Kidney epithelial cell (primary cell): Measurements from ENCODE around the gene MLF2. TPM values are rescaled to one million over a fixed set of nuclear protein-coding genes. Genes with fewer than 3 reads are reported as not detected.
A peak's percentile ranks its signal among the peaks of the same experiment; 100 is the strongest.

Experiments used
- DNase-seq: peaks from one replicate; pipeline ENCODE4 v3.0.0-alpha.2; 2010; ENCODE audit warnings: low read depth
- H3K27me3 ChIP-seq: 2 replicates; pipeline ENCODE4 v1.6.0; 2011; ENCODE audit warnings: low read length; ENCODE audit not compliant: control insufficient read depth, insufficient read depth
- H3K36me3 ChIP-seq: 2 replicates; pipeline ENCODE4 v1.5.1; 2011; ENCODE audit warnings: low read length; ENCODE audit not compliant: control insufficient read depth, insufficient read depth
- H3K4me3 ChIP-seq: 2 replicates; pipeline ENCODE4 v1.5.1; 2011; ENCODE audit warnings: low read depth, mild to moderate bottlenecking, control low read depth, low read length
- total RNA-seq: library from RNA; depleted of rRNA; stranded (reverse); fragments of >200 nt; gene quantifications from 2 replicates; pipeline ENCODE4 v1.2.3, GENCODE V29; 2015
- TF ChIP-seq, protein P1 (sequence below): IDR thresholded peaks from 2 replicates; pipeline ENCODE4 v1.5.1; 2011; ENCODE audit warnings: mild to moderate bottlenecking, moderate library complexity, low read length, control low read depth, inconsistent platforms; ENCODE audit not compliant: insufficient read depth, poor library complexity, severe bottlenecking

Gene MLF2
- total RNA-seq, 1 donor from 2014 or later: 190 TPM

DNA sequence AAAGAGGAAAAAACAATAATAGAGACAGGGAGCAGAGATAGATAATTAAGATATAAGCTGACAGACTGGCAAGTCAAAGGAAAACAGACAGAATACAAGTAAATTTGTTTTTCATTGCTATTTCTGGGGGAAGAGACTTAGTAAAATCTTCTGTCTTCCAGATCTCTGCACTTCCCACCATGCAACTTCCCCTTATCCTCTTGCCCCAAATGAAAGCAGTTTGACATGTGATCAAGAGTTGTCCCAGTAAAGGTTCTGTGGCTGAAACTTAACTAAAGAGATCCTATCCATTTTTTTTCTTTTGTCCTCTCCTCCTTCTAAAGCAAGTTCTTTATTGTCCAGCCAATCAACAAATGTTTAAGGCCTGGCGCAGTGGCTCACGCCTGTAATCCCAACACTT, 1.5 kb upstream of the MLF2 start:
- TF ChIP-seq, protein P1, sequence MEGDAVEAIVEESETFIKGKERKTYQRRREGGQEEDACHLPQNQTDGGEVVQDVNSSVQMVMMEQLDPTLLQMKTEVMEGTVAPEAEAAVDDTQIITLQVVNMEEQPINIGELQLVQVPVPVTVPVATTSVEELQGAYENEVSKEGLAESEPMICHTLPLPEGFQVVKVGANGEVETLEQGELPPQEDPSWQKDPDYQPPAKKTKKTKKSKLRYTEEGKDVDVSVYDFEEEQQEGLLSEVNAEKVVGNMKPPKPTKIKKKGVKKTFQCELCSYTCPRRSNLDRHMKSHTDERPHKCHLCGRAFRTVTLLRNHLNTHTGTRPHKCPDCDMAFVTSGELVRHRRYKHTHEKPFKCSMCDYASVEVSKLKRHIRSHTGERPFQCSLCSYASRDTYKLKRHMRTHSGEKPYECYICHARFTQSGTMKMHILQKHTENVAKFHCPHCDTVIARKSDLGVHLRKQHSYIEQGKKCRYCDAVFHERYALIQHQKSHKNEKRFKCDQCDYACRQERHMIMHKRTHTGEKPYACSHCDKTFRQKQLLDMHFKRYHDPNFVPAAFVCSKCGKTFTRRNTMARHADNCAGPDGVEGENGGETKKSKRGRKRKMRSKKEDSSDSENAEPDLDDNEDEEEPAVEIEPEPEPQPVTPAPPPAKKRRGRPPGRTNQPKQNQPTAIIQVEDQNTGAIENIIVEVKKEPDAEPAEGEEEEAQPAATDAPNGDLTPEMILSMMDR: no peak
- no peak overlapping the region for H3K4me3 ChIP-seq
- H3K27me3 ChIP-seq: no peaks in the 10 kb centered on the region
- H3K36me3 ChIP-seq: no peaks in the 10 kb centered on the region
- DNase-seq: no peak

- Histone ChIP-seq H3K4me3 (no peak overlapping the region), H3K27me3 (no peaks in the 10 kb centered on the region), H3K36me3 (no peaks in the 10 kb centered on the region)
- no peak for DNase-seq
- TF ChIP-seq, protein P1: peak; percentile 97
Measured at GRCh38 chr12:6753772-6754356, 923 bp upstream of the MLF2 start.

- peaks cover 1% of the 10 kb centered on the region for H3K36me3 ChIP-seq
- no peak for DNase-seq
- no peaks in the 10 kb centered on the region for H3K27me3 ChIP-seq
- peak overlapping the region; percentile 95 for H3K4me3 ChIP-seq
- TF ChIP-seq, protein P1: peak; percentile 47
Measured at GRCh38 chr12:6752167-6752920, 597 bp downstream of the MLF2 start.

- Histone ChIP-seq H3K36me3 (peaks cover 1% of the 10 kb centered on the region), H3K27me3 (no peaks in the 10 kb centered on the region), H3K4me3 (peak overlapping the region; percentile 95)
- TF ChIP-seq, protein P1: no peak
- no peak for DNase-seq
Measured at GRCh38 chr12:6751767-6752166, 1.2 kb downstream of the MLF2 start.

DNA sequence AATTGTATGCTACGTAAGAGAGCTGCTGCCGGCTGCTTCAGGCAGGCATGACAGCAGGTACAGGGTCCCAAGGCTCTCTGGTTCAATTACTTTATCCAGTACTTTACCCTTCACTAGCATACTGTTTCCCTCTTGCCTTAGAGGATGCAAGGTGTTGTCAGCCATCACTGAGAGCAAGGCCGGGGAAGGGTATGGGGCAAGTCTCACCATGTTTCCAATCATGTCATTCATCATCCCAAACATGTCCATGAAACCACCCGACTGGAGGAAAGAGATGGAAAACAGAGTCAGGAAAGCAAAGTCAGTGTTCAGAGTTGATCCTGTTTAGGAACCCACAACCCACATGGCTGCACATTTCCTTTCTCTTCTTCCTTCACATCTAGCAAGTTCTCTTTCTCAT, 2.4 kb downstream of the MLF2 start:
- TF ChIP-seq, protein P1: no peak
- Histone ChIP-seq H3K36me3 (peaks cover 1% of the 10 kb centered on the region), H3K27me3 (no peaks in the 10 kb centered on the region), H3K4me3 (no peak overlapping the region)
- no peak for DNase-seq
